Endodermal cell (in vitro differentiated cells): ENCODE measurements around the gene LTF. TPM values are rescaled to one million over a fixed set of nuclear protein-coding genes. Genes with fewer than 3 reads are reported as not detected.

ENCODE experiments used
- DNase-seq: peaks from one replicate; pipeline ENCODE4 v3.0.0-alpha.2; 2017
- H3K27ac ChIP-seq: 2 replicates; pipeline ENCODE4 v1.5.1; 2013; ENCODE audit warnings: mild to moderate bottlenecking, low read depth, low read length, moderate library complexity
- H3K27me3 ChIP-seq: 2 replicates; pipeline ENCODE4 v1.6.1; 2013; ENCODE audit warnings: mild to moderate bottlenecking, low read length, moderate library complexity; ENCODE audit not compliant: insufficient read depth, control insufficient read depth, poor library complexity, severe bottlenecking
- H3K36me3 ChIP-seq: 2 replicates; pipeline ENCODE4 v1.7.0; 2013; ENCODE audit warnings: mild to moderate bottlenecking, low read length, moderate library complexity; ENCODE audit not compliant: control insufficient read depth, insufficient read depth
- H3K4me1 ChIP-seq: one replicate; pipeline ENCODE4 v1.7.0; 2013; ENCODE audit warnings: low read length; ENCODE audit not compliant: control insufficient read depth, insufficient read depth
- H3K4me3 ChIP-seq: 2 replicates; pipeline ENCODE4 v1.5.1; 2013; ENCODE audit warnings: mild to moderate bottlenecking, low read length, moderate library complexity
- H3K9ac ChIP-seq: 2 replicates; pipeline ENCODE4 v1.6.1; 2013; ENCODE audit warnings: mild to moderate bottlenecking, low read length, moderate library complexity; ENCODE audit not compliant: poor library complexity, severe bottlenecking; ENCODE audit errors: extremely low read depth
- H3K9me3 ChIP-seq: 2 replicates; pipeline ENCODE4 v1.6.1; 2013; ENCODE audit warnings: mild to moderate bottlenecking, low read length, moderate library complexity; ENCODE audit not compliant: control insufficient read depth
- H3K27ac Mint-ChIP-seq: 2 replicates; pipeline ENCODE4 v1.8.0; 2020; ENCODE audit warnings: mixed read lengths
- H3K27me3 Mint-ChIP-seq: 2 replicates; pipeline ENCODE4 v1.8.0; 2021; ENCODE audit warnings: mild to moderate bottlenecking, mixed read lengths; ENCODE audit not compliant: insufficient read depth
- H3K36me3 Mint-ChIP-seq: 2 replicates; pipeline ENCODE4 v1.8.0; 2020; ENCODE audit warnings: low read depth, mixed read lengths
- H3K4me1 Mint-ChIP-seq: 2 replicates; pipeline ENCODE4 v1.8.0; 2020; ENCODE audit warnings: mixed read lengths
- H3K4me3 Mint-ChIP-seq: 2 replicates; pipeline ENCODE4 v1.8.0; 2020; ENCODE audit warnings: mild to moderate bottlenecking, moderate library complexity, mixed read lengths
- H3K9me3 Mint-ChIP-seq: 2 replicates; pipeline ENCODE4 v1.8.0; 2020; ENCODE audit warnings: mild to moderate bottlenecking, mixed read lengths
- WGBS, 2 experiments: methylation state at CpG; one replicate each; pipeline versions ENCODE4 v1.1.5 to v1.1.7; 2013; ENCODE audit warnings: missing lambda C conversion rate in 2 of 2, mixed read lengths in 1 of 2; ENCODE audit not compliant: insufficient coverage in 1 of 2, insufficient read length in 1 of 2; 5-methylcytosine and 5-hydroxymethylcytosine counted together
- total RNA-seq, 2 donors: library from RNA; stranded (reverse); fragmentation: NEBNext Ultra II Directional in 1 of 2; extraction: Animal tissue kit (Norgen Biotek cat#: 25700) in 1 of 2; gene quantifications; 2 replicates in 1 of 2; 3 replicates in 1 of 2; pipeline ENCODE4 v1.2.1, GENCODE V29; 2021
- TF ChIP-seq, protein P1 (sequence below): fragments of 200-600 bp; sonication (generic); conservative IDR thresholded peaks from 2 replicates; pipeline ENCODE4 v1.5.0; 2021; ENCODE audit warnings: antibody characterized with exemption, mild to moderate bottlenecking

The LTF gene
- total RNA-seq, 2 donors from 2014 or later: 0.24 to 0.31 TPM

- Histone ChIP-seq H3K27ac (no peak overlapping the region), H3K36me3 (no peaks in the 10 kb centered on the region), H3K27me3 (no peaks in the 10 kb centered on the region), H3K4me3 (no peak overlapping the region), H3K4me1 (peaks cover 13% of the 10 kb centered on the region), H3K9me3 (no peaks in the 10 kb centered on the region), H3K9ac (no peak overlapping the region)
- DNase-seq: no peak
- no peak overlapping the region for H3K4me3 Mint-ChIP-seq
- no peaks in the 10 kb centered on the region for H3K36me3 Mint-ChIP-seq
- WGBS, 2 experiments: 92 to 94% methylated on average over 4 of the region's 4 CpGs
- H3K27me3 Mint-ChIP-seq: no peaks in the 10 kb centered on the region
- peaks cover 25% of the 10 kb centered on the region for H3K4me1 Mint-ChIP-seq
- H3K9me3 Mint-ChIP-seq: no peaks in the 10 kb centered on the region
- TF ChIP-seq, protein P1, sequence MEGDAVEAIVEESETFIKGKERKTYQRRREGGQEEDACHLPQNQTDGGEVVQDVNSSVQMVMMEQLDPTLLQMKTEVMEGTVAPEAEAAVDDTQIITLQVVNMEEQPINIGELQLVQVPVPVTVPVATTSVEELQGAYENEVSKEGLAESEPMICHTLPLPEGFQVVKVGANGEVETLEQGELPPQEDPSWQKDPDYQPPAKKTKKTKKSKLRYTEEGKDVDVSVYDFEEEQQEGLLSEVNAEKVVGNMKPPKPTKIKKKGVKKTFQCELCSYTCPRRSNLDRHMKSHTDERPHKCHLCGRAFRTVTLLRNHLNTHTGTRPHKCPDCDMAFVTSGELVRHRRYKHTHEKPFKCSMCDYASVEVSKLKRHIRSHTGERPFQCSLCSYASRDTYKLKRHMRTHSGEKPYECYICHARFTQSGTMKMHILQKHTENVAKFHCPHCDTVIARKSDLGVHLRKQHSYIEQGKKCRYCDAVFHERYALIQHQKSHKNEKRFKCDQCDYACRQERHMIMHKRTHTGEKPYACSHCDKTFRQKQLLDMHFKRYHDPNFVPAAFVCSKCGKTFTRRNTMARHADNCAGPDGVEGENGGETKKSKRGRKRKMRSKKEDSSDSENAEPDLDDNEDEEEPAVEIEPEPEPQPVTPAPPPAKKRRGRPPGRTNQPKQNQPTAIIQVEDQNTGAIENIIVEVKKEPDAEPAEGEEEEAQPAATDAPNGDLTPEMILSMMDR: no peak
- no peak overlapping the region for H3K27ac Mint-ChIP-seq
These were observed 44.9 kb downstream of the LTF start for GRCh38 chr3:46419816-46420215.

DNA sequence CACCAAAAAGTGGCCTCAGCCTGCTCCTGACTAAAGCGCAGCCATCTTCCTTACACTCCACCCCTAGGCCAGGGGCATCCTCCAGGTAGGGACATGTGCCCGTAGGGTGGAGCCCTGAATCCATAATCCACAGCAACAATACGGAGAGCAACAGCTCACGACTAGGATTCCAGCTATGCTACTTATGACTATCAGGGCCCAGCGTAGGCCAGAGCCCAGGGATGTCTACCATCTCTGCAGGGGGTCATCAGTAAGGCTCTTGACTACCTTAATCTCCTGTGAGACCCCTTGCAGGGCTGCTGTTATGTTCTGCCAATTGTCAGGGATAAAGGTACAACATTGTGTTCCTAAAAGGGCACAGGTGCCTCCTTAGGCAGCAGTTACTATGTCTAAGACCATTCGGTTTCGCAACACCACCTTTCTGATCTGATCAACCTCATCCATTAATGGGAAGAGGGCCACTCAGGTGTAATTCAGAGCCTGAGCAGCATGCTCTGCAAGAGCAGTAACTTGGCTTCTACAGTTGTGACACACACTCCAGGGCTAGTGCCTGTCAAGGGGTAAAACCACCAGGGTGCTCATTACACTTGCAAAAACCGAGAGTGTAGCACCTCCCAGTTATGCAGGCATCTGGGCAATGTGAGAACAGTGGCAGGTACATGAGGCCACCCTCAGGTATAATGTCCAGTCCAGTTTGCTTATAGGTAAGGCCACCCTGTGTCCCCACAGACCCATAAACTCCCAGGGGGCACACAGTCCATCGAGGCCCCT lies 46.7 kb downstream of the LTF start:
- TF ChIP-seq, protein P1: no peak
- 75% methylated on average over 7 to 9 of the region's 9 CpGs for WGBS, 2 experiments
- no peaks in the 10 kb centered on the region for H3K9me3 Mint-ChIP-seq
- Histone ChIP-seq H3K9ac (no peak overlapping the region), H3K4me1 (peaks cover 13% of the 10 kb centered on the region), H3K9me3 (no peaks in the 10 kb centered on the region), H3K27me3 (no peaks in the 10 kb centered on the region), H3K4me3 (no peak overlapping the region), H3K27ac (no peak overlapping the region), H3K36me3 (no peaks in the 10 kb centered on the region)
- peak overlapping the region; percentile 68 for H3K27ac Mint-ChIP-seq
- no peaks in the 10 kb centered on the region for H3K27me3 Mint-ChIP-seq
- peaks cover 25% of the 10 kb centered on the region for H3K4me1 Mint-ChIP-seq
- DNase-seq: peak; percentile 74
- H3K36me3 Mint-ChIP-seq: no peaks in the 10 kb centered on the region
- H3K4me3 Mint-ChIP-seq: no peak overlapping the region

DNA sequence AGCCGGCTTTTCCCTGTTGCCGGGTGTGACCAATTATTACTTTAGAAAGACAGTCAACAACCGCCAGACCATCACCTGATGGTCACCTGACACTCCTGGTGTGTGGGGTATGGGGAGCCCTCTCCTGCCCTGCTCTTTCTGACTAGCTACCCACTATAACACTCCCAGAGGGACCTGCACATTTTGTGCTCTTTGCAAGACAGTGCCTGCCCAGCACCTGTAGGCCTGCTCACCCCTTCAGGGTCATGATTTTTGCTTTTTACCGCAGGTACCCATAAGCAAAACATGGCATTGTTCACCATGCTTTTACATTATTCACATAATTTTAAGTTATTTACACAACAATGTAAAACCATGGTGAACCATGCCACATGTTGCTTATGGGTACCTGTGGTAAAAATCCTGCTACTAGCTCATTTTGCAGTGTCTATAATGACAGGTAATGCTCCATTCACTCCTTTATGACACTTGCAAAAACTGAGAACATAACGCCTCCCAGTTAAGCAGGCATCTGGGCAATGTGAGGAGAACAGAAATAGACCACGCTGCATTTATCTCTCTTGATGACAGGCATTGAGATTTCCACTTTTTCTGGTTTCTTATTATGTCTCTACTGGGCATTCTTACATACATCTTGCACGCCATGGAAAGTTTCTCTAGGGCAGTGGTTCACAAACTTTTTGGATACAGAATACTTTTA lies 47.7 kb downstream of the LTF start:
- no peak overlapping the region for H3K4me3 ChIP-seq
- H3K4me1 Mint-ChIP-seq: peaks cover 26% of the 10 kb centered on the region
- H3K27ac Mint-ChIP-seq: no peak overlapping the region
- no peaks in the 10 kb centered on the region for H3K36me3 Mint-ChIP-seq
- no peaks in the 10 kb centered on the region for H3K9me3 Mint-ChIP-seq
- TF ChIP-seq, protein P1: no peak
- no peaks in the 10 kb centered on the region for H3K36me3 ChIP-seq
- H3K9me3 ChIP-seq: no peaks in the 10 kb centered on the region
- H3K4me3 Mint-ChIP-seq: no peak overlapping the region
- no peak overlapping the region for H3K9ac ChIP-seq
- DNase-seq: no peak
- 95 to 97% methylated on average over 7 of the region's 7 CpGs for WGBS, 2 experiments
- H3K27ac ChIP-seq: no peak overlapping the region
- H3K4me1 ChIP-seq: peaks cover 13% of the 10 kb centered on the region
- no peaks in the 10 kb centered on the region for H3K27me3 Mint-ChIP-seq
- H3K27me3 ChIP-seq: no peaks in the 10 kb centered on the region
